Type B pancreatic cell (in vitro differentiated cells): ENCODE data around the gene LDHD. TPM values are rescaled to one million over a fixed set of nuclear protein-coding genes. Genes with fewer than 3 reads are reported as not detected.

ENCODE experiments used
- DNase-seq: peaks from one replicate; pipeline ENCODE4 v3.0.0; 2021; ENCODE audit warnings: mixed read lengths; ENCODE audit not compliant: unreplicated experiment; ENCODE audit errors: extremely low spot score
- H3K27ac Mint-ChIP-seq: 2 replicates; pipeline ENCODE4 v1.8.0; 2021; ENCODE audit warnings: mild to moderate bottlenecking, mixed read lengths
- H3K27me3 Mint-ChIP-seq: 2 replicates; pipeline ENCODE4 v1.8.0; 2021; ENCODE audit warnings: mixed read lengths
- H3K36me3 Mint-ChIP-seq: 2 replicates; pipeline ENCODE4 v1.8.0; 2021; ENCODE audit warnings: mixed read lengths
- H3K4me1 Mint-ChIP-seq: one replicate; pipeline ENCODE4 v1.8.0; 2021; ENCODE audit warnings: mixed read lengths; ENCODE audit not compliant: unreplicated experiment
- H3K4me3 Mint-ChIP-seq: 2 replicates; pipeline ENCODE4 v1.8.0; 2021; ENCODE audit warnings: mild to moderate bottlenecking, mixed read lengths
- H3K9me3 Mint-ChIP-seq: 2 replicates; pipeline ENCODE4 v1.8.0; 2021; ENCODE audit warnings: mixed read lengths
- CTCF ChIP-seq: fragments of 200-600 bp; sonication (generic); conservative IDR thresholded peaks from 2 replicates; pipeline ENCODE4 v1.5.0; 2021; ENCODE audit warnings: antibody characterized with exemption, mild to moderate bottlenecking
- total RNA-seq: library from RNA; stranded (reverse); gene quantifications from 2 replicates; pipeline ENCODE4 v1.2.1, GENCODE V29; 2021; ENCODE audit warnings: low replicate concordance

The LDHD gene
- total RNA-seq, 1 donor from 2014 or later = 1.8 TPM

DNA sequence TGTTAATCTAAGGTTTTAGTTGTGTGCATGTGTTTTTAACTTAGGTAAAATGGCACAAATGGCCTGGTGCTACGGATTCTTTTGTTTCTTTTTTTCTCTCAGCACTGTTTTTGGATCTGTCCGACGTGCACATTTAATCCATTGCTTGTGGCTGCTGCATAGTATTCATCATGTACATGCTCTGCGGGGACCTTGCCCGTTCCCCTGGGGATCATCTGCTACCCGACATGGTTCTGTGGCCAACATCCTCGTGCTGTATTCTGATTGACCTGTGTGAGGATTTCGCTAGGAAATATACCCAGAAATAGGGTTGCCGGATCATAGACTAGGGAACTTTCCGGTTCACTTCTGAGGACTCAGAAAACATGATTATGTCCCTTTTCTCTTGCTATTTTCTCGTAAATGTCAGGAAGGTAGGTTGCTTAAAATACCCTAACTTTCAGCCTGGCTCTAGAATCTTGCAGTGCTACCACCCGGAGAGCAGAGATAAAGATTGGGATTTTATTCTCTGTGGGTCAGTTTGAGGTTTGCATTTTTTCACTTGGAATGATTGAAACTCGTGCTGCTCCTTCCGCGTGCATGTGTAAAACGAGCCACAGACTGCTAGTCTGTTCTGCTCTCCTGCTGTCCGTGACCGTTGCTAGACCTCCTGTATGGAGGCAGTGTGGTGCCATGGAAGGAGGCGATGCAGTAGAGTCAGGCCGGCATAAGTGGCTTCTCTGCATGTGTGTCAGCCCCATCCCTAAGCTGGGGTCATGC is 42.9 kb downstream of the LDHD start:
- DNase-seq = no peak
- Mint-ChIP-seq H3K4me1 (peaks cover 35% of the 10 kb centered on the region), H3K9me3 (no peaks in the 10 kb centered on the region), H3K4me3 (no peak overlapping the region), H3K27ac (no peak overlapping the region), H3K27me3 (no peaks in the 10 kb centered on the region), H3K36me3 (peaks cover 21% of the 10 kb centered on the region)
- no peak for TF ChIP-seq CTCF

- DNase-seq = no peak
- no peak overlapping the region for H3K4me3 Mint-ChIP-seq
- peaks cover 41% of the 10 kb centered on the region for H3K4me1 Mint-ChIP-seq
- TF ChIP-seq CTCF = no peak
- H3K9me3 Mint-ChIP-seq = no peaks in the 10 kb centered on the region
- no peak overlapping the region for H3K27ac Mint-ChIP-seq
- no peaks in the 10 kb centered on the region for H3K27me3 Mint-ChIP-seq
- peaks cover 16% of the 10 kb centered on the region for H3K36me3 Mint-ChIP-seq
Observed at GRCh38 chr16:75072239-75072947, 44.2 kb downstream of the LDHD start.

DNA sequence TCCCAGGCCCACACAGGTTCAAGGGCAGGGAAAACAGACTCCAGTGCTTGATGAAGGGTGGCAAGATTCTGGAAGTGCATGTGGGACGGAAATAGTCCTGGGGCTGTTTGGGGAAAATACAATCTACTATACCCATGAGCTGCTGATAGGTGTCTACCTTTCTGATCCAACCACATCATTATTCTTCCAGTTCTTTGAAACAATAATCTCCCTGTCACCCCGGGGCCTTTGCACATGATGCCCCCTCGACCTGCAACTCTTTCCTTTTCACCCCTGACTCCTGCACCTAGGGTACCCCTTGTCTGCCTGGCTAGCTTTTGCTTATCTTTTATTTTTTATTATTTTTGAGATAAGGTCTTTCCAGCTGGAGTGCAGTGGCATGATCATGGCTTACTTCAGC is 45.0 kb downstream of the LDHD start:
- TF ChIP-seq CTCF = no peak
- no peaks in the 10 kb centered on the region for H3K9me3 Mint-ChIP-seq
- H3K4me1 Mint-ChIP-seq = peaks cover 49% of the 10 kb centered on the region
- no peak overlapping the region for H3K4me3 Mint-ChIP-seq
- H3K27me3 Mint-ChIP-seq = no peaks in the 10 kb centered on the region
- H3K27ac Mint-ChIP-seq = no peak overlapping the region
- DNase-seq = no peak
- peaks cover 13% of the 10 kb centered on the region for H3K36me3 Mint-ChIP-seq

DNA sequence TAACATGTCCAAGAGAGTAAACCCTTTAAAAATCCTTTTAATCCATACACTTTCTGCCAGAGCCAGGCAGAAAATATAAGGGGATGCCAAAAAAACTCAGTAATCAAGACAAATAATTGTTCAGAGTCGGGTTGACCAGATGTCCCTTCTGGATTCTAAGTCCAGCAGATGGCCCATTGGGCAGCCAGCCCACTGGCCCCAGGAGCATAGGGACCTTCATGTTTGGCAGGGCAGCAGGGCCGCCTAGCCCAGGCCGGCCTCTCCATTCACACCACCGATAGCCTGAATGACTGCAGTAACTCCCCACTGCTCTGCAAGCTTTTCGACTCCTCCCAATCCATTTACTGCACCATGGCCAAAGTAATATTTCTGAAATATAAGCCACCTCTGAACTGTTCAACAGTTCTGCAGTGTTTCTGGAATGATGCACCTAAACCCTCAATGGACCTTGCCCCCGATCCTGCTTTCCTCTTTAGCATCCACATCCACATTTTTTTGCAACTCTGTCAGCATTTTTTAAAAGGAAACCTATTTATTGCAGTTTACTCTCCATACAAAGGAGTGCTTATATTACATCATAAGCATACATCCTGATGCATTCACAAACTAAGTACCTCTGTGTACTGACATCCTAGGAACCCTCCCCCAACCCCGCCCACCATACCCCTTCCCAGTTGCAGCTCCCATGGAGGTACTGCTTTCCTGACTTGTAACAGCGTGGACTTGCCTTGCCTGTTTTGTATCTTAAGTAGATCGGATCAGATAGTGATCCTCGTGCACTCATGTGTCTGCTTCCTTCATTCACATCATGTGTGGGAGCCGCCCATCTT is 46.4 kb downstream of the LDHD start:
- no peaks in the 10 kb centered on the region for H3K27me3 Mint-ChIP-seq
- peak overlapping the region; percentile 6 for H3K4me3 Mint-ChIP-seq
- H3K9me3 Mint-ChIP-seq = no peaks in the 10 kb centered on the region
- no peak for TF ChIP-seq CTCF
- H3K27ac Mint-ChIP-seq = peak overlapping the region; percentile 71
- DNase-seq = no peak
- peaks cover 49% of the 10 kb centered on the region for H3K4me1 Mint-ChIP-seq
- peaks cover 7% of the 10 kb centered on the region for H3K36me3 Mint-ChIP-seq

- Mint-ChIP-seq H3K36me3 (peaks cover 7% of the 10 kb centered on the region), H3K27me3 (no peaks in the 10 kb centered on the region), H3K27ac (peak overlapping the region; percentile 16), H3K9me3 (no peaks in the 10 kb centered on the region), H3K4me1 (peaks cover 46% of the 10 kb centered on the region), H3K4me3 (no peak overlapping the region)
- no peak for TF ChIP-seq CTCF
- DNase-seq = no peak
Observed at GRCh38 chr16:75068085-75069031, 48.2 kb downstream of the LDHD start.
